ENCODE measurements around the gene GPR141.

DNA sequence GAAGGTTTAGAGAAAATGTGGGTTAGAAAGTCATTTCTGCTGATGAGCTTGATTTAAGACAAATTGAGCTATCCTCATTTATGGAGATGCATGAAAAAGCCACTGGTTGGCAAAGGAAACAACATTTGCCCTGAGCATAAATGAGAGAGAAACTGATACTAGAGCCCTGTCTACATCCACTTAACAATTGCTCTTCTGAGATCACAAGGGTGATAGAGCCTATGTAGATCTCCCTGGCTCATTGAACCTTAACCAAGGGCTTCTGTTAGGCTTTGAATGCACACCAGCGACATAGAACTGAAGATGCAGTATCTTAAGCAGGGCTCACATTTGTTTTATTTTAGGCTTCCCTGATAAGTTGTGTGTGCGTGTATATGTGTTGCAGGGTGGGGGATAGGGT, 35.0 kb downstream of the GPR141 start:
- TF ChIP-seq POLR2A (IDR thresholded peaks at IDR 0.05; ENCODE audit: low read depth, low read length): no peak
- no peak for TF ChIP-seq TAF1 (IDR thresholded peaks at IDR 0.05; ENCODE audit: borderline replicate concordance, low read depth, low read length)
